ENCODE measurements around the gene LHX5.

Gene LHX5

DNA sequence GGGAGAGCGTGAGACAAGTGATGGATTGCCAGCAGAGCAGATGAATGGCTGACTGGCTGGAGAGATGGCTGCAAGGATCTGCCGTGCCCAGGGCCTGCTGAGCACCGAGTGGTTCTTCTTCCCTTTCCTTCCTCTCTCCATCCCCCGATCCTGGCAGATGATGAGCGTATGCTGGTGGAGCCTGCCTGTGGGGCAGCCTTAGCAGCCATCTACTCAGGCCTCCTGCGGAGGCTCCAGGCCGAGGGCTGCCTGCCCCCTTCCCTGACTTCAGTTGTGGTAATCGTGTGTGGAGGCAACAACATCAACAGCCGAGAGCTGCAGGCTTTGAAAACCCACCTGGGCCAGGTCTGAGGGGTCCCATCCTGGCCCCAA lies 34.0 kb downstream of the LHX5 start:
- DNase-seq: no peak

DNA sequence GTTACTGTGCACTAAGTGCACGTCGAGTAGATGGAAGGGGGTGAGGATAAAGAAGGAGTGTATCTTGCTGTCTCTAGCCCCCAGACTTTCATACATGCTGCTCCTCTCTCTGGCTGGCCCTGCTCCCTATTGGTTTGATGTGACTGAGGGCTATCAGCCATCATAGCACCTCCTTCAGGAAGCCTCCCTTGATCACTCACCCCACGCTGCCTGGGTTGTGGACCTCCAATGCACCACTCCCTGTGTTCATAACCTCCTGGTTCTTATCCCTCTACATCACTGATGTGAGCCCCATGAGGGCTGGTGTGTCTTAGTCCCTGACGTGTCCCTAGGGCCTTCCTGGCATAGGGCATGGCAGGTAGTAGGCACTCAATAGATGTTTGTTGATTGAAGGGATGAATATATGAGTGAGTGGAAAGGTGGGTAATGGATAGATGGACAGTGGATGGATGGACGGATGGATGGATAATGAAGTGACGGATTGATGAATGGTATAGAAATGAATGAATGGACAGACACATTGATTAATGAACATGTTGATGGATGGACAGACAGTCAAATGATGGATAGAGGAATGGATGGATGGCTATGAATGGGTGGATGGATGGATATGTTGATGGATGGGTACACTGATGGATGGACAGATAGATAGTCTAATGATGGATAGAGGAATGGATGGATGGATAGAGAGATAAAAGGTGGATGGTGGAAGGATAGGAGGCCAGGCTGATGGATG lies 34.5 kb downstream of the LHX5 start:
- DNase-seq: no peak

DNA sequence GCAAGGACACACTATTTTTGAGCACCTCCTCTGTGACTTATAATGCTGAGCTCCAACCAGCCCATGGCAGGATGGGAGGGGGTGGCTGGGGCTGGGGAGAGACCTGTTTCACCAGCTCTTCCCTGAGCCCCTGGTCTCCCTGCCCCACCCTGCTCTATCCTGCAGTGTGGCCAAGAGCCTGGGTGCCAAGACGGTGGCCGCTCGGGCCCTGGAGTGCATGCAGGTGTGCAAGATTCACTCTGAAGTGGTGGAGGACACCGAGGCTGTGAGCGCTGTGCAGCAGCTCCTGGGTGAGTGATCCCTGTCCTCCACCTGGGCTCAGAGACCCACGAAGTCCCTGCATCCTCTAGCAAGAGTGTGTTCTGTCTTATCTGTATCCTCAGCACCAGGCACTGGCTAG lies 35.1 kb downstream of the LHX5 start:
- DNase-seq: no peak

DNA sequence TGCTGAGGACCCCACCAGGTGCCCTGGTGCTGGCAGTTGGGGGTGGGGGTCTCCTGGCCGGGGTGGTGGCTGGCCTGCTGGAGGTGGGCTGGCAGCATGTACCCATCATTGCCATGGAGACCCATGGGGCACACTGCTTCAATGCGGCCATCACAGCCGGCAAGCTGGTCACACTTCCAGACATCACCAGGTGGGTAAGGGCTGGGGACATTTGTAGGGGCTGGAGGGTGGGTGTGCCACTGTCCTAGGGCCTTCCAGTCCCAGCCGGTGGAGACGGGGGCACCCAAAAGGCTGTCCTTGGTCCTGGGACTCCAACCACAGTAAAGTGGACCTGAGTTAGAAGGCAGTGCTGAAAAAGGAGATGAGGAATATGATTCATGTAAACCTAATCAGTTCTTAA lies 36.3 kb downstream of the LHX5 start:
- DNase-seq: no peak

DNA sequence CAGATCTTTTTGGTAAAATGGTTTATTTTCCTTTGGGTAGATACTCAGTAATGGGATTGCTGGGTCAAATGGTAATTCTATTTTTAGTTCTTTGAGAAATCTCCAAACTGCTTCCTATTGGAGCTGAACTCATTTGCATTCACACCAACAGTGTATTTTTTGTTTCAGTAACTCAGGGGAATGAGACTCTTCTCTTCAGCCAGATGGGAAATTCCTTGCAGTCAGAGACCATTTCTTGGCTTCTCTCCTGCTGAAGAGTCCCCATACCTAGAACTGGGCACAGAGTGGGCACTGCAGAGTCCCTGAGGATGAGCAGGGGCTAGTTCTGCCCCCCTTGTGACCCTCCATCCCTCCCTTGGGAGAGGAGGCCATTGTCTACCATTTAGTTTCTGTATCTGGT lies 38.7 kb downstream of the LHX5 start:
- peak; percentile 44 for DNase-seq

DNA sequence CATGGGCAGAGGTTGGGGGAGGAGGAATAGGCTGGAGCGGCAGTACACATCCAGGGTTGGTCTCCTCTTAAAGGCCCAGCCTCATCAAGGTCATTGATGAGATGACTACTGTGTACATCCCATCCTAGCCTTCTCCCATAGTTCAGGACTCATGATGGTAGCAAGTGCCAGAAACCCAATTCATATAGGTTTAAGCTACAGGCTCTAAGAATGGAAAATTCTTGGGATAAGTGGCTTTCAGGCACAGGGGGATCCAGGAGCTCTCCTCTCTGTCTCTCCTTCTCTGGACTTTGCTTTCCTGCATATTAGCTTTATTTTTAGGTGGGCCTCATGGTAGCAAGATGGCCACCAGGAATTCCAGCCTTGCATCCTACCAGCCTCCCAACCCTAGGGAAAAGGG lies 43.2 kb downstream of the LHX5 start:
- DNase-seq: no peak

DNA sequence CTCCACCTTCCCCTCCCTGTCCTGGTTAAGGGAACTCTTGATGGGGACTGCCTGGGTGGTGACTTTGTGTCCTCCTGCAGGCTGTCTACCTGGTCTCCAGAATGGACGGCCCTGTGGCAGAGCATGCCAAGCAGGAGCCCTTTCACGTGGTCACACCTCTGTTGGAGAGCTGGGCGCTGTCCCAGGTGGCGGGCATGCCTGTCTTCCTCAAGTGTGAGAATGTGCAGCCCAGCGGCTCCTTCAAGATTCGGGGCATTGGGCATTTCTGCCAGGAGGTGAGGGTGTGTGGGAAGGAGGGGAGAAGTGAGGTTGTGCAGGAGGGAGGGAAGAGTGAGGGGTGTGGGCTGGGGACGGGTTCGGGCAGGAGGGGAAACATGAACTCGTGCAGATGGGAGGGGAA lies 43.8 kb downstream of the LHX5 start:
- no peak for DNase-seq

DNA sequence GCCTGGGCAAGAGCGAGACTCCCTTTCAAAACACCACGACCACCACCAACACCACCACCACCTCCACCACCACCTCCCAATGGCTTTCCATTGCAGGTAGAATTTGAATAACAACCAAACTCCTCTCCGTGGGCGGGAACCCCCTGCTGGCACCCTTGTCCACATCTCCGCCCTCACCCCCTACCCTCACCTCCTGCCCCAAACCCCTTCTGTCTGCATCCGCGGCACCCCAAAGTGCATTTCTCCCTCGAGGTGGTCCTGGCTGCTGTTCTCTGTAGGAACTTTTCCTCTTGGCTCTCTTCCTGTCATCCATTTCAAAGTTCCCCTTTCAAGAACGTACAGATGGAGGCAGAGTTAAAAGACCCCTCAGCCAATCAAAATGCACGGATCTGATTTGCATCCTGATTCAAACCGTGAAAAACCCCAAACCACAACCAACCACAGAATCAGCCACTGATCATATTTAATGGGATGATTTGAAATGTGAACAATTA lies 45.7 kb downstream of the LHX5 start:
- no peak for DNase-seq

DNA sequence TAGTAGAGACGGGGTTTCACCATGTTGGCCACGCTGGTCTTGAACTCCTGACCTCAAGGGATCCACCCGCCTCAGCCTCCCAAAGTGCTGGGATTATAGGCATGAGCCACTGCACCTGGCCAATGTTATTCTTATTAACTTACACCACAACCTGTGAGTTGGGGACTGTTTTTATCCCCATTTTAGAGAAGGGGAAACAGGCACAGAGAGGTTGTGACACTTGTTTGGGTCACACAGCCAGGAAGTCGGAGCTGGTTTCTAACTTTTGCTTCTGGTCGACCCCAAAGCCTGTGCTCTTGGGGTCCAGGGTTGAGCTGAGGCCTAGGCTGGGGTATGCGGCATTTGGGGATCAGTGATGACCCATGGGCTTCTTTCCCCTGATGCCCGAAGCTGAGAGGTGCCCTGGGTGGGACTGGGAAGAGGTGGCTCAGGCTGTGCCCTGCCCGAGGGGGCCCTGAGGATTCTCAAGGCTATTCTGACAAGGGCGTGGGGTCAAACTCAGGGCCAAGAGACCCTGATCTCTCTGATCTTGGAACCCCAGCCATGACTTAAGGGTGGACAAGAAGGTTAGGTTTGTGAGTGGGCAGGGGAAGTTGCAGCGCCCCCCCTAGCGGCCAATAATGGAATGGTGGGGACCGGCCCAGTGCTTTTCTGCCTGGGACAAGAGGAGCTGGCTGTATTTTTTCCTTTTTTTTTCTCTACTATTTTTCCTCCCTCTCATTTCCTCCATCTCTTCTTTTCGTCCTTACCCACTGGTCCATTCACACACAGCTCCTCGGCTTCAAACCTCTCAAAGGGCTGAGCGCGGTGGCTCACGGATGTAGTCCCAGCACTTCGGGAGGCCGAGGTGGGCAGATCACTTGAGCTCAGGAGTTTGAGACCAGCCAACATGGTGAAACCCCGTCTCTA lies 46.5 kb downstream of the LHX5 start:
- peak; percentile 43 for DNase-seq

DNA sequence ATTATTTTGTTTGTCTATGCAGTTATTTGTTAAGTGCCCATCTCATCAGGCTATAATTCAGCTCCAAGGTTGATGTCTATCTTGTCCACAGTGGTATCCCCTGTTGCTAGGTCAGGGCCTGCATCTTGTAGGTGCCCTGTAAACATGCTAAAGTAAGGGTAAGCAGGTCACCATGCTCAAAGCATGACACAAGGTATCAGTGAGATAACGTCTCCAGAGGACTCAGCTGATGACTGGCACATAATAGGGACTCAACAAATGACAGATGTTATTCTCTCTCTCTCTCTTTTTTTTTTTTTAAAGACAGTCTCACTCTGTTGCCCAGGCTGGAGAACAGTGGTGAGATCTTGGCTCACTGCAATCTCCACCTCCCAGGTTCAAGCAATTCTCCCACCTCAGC lies 47.2 kb downstream of the LHX5 start:
- no peak for DNase-seq

DNA sequence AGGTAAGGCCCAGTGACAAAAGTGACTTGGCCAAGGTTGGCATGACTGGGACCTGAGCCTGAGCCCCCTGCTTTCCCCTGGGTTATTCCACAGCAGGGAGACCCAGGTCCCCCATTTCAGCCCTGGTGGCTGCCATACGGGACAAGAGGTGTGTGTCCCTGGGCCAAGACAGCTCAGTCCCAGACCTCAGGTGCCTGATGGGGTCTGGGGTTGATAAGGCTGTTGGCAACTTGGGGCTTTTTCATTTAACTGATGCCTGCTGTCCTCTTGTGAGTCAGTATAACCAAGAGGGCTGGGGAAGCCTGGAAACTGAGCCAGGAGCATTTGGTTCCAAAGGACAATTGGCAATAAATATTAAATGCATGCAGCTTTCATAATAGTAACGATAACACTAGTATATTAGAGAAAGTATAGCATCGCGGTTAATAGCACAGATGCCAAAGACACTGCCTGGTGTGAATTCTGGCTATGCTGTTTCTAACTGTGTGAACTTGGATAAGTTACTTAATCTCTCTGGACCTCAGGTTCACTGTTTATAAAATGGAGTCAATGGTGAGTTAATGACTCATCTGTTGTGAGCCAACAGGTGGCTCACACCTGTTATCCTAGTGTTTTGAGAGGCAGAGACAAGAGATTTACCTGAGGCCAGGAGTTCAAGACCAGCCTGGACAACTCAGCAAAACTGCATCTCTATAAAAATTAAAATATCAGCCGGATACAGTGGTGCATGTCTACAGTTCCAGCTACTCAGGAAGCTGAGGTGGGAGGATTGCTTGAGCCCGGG lies 48.6 kb downstream of the LHX5 start:
- DNase-seq: no peak

DNA sequence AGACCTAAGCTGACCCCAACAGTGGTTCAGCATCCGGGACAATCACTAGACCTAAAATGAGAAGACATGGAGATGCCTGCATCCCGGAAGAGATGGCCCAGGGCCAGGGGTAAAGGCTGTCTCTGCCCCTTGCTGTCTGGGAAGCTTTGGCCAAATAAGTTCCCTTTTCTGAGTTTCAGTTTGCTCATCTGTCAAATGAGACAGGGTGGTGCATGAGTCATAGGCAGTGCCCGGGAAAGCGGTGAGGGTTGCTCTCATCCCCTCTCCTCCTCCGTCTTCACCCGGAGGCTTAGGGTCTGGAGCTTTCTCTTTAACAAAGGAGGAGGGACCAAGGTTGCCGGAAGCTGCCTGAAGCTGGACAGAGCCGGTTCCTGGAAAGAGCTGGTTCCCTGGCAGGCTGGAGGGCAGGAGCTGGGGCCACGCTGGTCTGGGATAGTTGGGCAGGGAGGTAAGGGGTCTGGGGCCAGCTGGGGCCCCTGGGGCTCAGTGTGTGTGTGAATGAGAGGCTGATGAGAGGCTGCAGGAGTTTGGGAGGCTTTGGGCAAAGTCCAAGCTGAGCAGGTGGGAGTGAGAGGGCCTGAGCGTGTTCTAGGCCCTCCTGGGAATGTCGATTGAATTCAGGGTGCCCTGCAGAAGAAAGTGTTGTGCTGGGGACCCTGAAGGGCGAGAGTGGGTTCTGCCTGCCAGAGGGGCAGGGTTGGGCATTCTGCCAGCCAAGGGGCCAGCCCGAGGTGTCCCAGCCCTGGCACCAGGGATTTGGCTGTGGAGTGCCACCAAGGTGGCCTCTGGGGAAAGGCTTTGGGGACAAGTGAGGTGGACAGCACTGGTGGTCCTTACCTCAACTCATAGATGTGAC lies 49.4 kb downstream of the LHX5 start, which contains the start of gene SDSL:
Gene SDSL (plus strand): TSS at position 351 of the 856 bp plus-strand sequence. CDS start 5,603 bp downstream, outside the sequence.
- peak; percentile 88 for DNase-seq

DNA sequence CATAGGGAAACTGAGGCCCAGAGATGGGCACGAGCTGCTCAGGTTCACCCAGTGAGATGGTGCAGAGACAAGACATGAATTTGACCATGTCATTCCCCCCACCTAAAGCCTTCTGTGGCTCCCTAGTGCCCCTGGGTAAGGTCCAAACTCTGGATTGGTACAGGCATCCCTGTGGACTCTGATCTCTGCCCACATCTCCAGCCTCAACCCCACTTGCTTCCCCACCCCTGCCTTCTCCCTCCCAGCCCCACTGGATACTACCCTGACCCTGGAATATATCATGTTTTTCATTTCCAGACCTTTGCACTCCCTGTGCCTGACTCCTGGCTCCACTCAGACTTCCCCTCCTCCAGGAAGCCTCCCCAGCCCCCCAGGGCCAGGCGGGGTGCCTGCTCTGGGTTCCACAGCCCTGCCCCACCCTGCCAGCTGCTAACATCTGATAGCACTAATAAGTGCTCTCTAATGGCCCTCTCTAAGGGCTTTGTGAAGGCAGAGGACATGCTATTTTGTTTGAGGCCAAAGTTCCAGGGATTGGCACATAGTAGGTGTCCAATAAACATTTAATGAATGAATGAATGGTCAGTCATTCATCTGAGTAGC lies 50.6 kb downstream of the LHX5 start:
- DNase-seq: no peak

DNA sequence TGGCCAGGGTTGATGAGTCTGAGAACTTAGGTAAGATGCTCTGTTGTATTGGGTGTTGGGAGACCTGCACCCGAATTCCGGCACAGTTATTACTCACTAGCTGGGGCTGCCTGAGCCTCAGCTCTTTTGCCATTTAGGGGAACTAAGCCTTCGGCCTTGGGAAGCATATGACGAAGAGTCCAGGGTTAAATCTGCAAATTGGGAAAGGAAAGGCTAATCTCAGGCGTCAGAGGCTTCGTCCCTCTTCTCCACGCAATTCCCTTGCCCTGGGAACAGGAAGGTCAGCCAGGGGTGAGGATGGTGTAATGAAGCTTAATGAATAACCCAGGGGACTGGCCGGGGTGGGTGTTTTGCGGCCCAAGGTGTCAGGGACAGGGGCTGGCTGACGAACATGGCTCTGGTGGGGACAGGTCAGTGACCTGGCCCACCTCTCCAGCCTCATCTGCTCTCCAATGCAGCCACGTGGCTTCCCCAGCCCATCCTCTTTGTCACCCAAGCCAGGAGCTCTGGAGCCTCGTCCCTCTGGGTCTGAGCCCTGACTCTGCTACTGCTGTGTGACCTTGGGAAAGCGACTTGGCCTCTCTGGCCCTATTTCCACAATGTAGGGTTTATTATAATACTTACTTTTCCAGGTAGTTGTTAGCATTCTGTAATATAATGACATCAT lies 53.3 kb downstream of the LHX5 start:
- DNase-seq: no peak

DNA sequence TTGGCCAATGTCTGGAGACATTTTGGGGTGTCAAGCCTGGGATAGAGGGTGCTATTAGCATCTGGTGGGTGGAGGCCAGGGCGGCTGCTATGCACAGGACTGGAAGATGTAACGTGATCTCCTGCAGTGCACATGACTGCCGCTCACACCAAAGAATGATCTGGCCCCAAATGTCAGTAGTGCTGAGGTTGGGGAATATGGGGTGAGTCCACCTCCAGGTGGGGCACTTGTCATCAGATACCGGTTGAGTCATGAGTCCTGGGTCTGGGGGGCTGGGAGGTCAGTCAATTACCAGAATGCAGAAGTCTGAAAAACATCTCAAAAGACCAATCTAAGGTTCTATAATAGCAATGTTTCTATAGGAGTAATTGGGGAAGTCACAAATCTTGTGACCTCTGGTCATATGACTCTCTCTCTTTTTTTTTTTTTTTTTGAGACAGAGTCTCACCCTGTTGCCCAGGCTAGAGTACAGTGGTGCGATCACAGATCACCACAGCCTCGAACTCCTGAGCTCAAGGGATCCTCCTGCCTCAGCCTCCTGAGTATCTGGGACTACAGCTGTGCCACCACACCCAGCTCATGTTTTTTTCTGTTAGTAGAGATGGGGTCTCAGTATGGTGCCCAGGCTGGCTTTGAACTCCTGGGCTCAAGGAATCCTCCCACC lies 55.4 kb downstream of the LHX5 start:
- no peak for DNase-seq

DNA sequence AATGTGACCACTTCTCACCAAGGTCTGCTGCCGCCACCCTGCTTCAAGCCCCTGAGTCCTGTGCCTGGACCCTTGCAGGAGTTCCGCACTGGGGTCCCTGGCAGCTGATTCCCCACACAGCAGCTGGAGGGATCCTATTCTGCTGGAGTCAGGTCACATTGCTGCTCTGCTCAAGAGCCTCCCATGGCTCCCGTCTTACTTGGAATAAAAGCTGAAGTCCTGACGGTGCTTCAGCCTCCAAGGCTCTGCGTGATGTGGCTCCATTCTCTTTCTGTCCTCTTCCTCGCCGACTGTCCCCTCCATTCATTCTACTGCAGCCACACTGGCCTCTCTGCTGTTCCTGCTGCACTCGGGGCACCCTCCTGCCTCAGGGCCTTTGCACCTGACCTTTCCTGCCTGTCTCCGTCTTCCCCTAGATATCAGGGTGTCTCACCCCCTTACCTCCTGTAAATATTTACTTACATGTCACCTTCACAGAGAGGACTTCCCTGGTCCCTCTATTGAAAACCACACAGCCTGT lies 57.1 kb downstream of the LHX5 start:
- DNase-seq: no peak

DNA sequence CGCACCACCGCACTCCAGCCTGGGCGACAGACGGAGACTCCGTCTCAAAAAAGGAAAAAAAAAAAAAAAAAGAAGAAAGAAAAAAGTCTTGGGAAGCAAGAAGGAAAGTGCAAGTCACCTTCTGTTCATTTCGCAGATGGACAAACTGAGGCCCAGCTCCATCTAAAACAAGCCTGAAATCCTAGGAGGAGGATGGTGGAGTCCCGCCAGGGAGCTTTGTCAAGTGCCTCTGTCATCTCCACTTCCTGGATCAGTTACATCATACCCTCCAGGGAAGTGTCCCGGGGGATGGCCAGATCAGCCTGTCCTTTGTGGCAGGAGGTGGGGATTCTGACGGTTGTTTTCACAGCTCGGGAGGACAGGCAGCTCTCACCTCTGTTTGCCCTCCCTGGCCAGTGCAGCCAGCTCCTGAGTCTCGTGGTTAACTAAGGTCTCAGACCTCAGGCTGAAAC lies 58.2 kb downstream of the LHX5 start:
- no peak for DNase-seq
